GM21526 (cell line): ENCODE results near the gene ATP4B.
"Not testable (repeated sequence)": the region's sequence is repeated elsewhere in the genome, so short reads cannot be mapped to it uniquely, and the experiment has no call there.

ENCODE experiments used
- ATAC-seq: cut with Tn5 transposase; IDR thresholded peaks from one replicate; pipeline ENCODE4 v1.9.1; 2021; ENCODE audit warnings: moderate library complexity; ENCODE audit not compliant: unreplicated experiment, low FRiP score

ATP4B gene

GRCh38 chr13:113627136-113627535, 30.9 kb downstream of the ATP4B start:
- no peak for ATAC-seq

GRCh38 chr13:113625965-113626721, 31.9 kb downstream of the ATP4B start:
- no peak for ATAC-seq

GRCh38 chr13:113624640-113625304, 33.2 kb downstream of the ATP4B start:
- ATAC-seq = not testable (repeated sequence)

- ATAC-seq = no peak
Measured at GRCh38 chr13:113624235-113624587, 33.8 kb downstream of the ATP4B start.

- ATAC-seq = no peak
Measured at GRCh38 chr13:113623491-113624234, 34.3 kb downstream of the ATP4B start.

GRCh38 chr13:113622791-113623490, 35.1 kb downstream of the ATP4B start:
- no peak for ATAC-seq

GRCh38 chr13:113621986-113622550, 35.9 kb downstream of the ATP4B start:
- ATAC-seq = not testable (repeated sequence)

GRCh38 chr13:113621498-113621897, 36.5 kb downstream of the ATP4B start:
- ATAC-seq = not testable (repeated sequence)

- ATAC-seq = no peak
Measured at GRCh38 chr13:113621046-113621445, 37.0 kb downstream of the ATP4B start.

- no peak for ATAC-seq
Measured at GRCh38 chr13:113620036-113620796, 37.8 kb downstream of the ATP4B start.

- no peak for ATAC-seq
Measured at GRCh38 chr13:113618455-113618854, 39.5 kb downstream of the ATP4B start.

- no peak for ATAC-seq
Measured at GRCh38 chr13:113617961-113618360, 40.0 kb downstream of the ATP4B start.

- no peak for ATAC-seq
Measured at GRCh38 chr13:113616991-113617749, 40.8 kb downstream of the ATP4B start.

GRCh38 chr13:113616281-113616906, 41.6 kb downstream of the ATP4B start:
- ATAC-seq = no peak

- no peak for ATAC-seq
Measured at GRCh38 chr13:113613789-113614379, 44.1 kb downstream of the ATP4B start.

GRCh38 chr13:113612607-113613006, 45.4 kb downstream of the ATP4B start:
- no peak for ATAC-seq

- no peak for ATAC-seq
Measured at GRCh38 chr13:113611996-113612395, 46.0 kb downstream of the ATP4B start.

- no peak for ATAC-seq
Measured at GRCh38 chr13:113610266-113610665, 47.7 kb downstream of the ATP4B start.
